GM21528 (cell line): Measurements from ENCODE around the gene MYLK2.

Experiments
- ATAC-seq: cut with Tn5 transposase; IDR thresholded peaks from one replicate; pipeline ENCODE4 v1.9.1; 2021; ENCODE audit warnings: mild to moderate bottlenecking, moderate library complexity; ENCODE audit not compliant: unreplicated experiment, low FRiP score

Gene MYLK2

DNA sequence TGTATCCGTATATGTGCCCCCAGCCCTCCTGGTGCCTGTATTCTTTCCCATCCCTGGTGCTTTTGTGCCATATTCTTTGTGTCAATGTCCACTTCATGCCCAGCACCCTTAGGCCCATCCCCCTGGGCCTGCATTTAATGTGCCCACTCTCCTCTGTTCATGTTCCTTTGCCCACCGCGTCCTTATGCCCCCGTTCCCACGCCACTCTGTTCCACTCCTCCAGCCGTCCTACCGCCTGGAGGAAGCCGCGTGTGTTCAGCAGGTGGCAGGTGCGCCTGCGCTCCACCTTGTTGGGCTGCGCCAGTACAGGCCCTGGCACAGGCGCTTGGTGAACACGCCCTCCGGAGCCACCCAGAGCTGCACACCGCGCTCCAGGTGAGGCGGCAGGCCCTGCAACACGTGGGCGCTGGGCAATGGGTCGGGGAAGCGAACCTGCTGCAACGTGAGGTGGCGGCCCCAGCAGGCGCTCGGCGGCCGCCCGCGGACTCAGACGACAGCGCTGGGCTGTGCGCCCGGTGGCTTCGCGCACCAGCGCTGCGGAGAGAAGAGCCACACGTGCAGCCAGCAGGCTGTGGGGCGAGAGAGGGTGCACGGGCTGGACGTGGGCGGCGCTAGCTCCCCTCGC is 30.3 kb downstream of the MYLK2 start:
- no peak for ATAC-seq

DNA sequence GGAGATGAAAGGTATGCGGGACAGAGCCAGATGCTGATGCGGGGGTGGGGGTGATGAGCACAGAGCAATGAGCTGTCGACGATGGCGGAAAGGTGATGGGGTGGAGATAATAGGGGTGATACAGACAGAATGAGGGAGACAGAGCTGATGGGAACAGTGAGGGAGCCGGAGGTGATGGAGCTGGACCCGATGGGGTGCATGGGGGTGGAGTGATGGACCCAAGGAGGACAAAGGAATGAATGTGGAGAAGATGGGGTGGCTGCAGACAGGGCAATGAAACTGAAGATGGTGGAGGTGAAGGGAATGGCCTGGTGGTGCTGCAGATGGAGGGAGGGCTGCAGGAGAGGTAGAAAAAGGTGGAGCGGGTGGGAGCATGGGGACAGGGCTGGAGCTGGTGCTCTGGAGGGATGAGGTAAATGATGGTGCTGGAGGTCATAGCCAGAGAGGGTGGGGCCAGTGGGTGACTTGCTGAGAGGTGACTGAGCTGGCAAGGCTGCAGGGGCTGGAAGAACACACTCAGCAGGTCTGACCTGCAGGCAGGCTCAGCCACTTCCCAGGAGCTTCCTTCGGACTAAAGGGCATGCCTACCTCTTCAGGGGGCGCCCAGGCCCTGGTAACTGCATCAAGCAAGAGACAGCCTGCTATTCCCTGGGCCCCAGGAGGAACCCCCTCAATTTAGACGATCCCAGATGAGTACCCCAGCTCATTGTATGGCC is 32.2 kb downstream of the MYLK2 start:
- no peak for ATAC-seq

DNA sequence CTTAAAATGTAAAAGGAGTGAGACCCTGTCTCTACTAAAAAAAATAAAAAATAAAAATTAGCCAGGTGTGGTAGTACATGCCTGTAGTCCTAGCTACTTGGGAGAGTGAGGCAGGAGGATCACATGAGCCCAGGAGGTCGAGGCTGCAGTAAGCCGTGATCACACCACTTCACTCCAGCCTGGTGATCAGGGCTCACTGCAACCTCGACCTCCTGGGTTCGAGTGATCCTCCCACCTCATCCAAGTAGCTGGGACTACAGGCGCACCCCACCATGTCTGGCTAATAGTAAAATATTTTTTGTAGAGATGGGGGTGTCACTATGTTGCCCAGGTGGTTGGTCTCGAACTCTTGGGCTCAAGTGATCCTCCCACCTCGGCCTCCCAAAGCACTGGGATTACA is 34.3 kb downstream of the MYLK2 start:
- ATAC-seq, result no peak

DNA sequence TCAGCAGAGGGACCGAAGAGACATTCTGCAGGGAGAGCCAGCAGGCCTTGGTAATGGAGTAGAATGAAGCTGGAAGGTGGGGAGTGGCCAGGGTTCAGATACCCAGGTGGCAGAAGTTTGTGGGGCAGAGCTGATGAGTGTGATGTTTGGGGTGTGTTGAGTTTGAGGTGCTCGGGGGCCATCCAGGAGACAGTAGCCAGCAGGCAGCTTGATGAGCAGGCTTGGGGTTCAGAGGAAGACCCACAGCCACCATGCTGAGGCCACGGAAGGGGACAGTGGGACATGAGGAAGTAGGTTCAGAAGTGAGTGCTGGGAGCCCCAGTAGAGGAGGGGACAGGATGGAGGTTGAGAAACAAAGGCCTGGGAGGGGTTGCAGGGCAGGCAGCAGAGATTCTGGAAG is 37.4 kb downstream of the MYLK2 start:
- no peak for ATAC-seq

DNA sequence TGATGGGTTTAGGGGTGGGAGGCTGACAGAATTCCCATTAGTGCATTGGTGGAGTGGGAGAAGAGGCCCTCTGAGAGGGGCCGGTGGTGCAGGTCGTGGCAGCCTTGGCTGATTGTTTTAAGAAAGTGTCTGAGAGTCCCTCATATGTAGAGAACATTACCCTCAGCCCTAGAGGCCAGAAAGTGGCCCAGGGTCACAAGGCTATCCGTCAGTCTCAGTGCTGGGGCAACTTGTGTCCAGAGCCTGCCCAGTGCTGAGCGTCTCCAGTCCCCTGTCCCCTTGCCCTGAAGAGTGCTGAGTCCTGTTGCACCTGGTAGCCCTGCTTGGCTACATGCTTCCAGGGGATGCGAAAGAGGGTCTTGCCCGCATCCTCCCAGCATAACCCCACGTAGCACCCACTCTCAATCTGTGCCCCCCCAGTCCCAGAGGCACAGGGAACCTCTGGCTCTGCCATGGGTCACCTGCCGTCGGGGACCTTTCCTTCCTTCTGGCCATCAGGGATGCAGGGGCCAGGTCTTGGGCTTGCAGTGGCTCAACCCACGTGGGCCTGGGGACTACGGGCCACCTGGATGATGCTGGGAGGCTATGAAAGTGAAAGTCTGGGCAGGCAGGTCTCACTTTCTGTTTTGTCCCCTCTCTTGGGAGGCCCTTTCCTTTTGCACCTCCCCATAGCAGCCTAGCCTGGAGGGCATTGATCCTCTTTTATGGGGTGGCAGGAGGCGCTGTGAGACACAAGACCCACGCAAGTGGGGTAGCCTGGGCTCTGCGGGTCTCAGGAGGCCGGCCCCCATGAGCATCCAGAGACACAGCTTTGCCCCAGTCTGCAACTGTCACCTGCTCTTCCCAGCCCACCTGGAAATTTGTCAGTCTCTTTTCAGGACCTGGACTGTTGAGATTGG is 39.0 kb downstream of the MYLK2 start:
- ATAC-seq, result no peak

DNA sequence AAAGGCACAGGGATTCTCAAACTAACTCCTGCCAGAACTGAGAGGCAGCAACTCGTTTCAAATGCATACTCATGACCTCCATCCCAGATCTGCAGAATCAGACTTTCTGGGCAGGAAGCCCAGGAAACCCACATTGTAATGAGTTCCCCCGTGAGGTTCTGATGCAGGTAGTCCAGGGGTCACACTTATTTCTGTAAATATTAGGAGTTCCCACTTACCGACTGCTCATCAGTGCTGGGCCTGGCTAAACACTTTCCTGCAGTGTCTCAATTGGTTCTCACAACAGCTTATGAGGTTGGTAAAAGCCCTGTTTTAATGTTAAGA is 39.6 kb downstream of the MYLK2 start:
- no peak for ATAC-seq

DNA sequence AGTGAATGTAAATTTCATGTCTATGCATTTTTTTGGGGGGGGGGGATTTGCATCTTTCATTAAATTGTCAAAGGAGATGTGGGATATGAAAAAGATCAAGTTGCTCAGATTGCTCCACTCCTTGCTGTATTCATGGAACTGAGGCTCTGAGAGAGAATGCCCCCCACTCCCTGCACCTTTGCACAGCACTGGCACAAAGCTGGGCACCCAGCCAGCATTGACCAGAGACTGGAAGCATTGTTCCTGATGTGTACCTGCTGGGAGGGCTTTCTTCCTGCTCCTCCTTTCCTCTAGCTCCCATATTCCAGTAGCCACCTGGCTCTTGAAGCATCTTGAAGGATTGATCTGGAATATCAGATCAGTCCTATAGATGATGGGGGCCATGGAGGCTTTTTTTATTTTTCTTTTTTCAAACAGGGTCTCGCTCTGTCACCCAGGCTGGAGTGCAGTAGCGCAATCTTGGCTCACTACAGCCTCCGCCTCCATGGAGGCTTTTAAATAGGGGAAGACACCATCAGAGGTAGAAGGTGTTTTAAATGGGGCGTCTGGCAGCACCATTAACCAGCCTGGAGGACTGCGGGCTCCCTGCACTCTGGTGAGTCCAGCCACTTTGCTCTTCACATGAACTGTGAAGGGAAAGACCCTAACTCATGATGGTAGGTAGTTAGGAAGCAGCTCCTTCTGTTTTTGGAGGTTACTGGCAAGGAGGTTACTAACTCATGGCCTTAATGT is 40.3 kb downstream of the MYLK2 start:
- ATAC-seq, result no peak

DNA sequence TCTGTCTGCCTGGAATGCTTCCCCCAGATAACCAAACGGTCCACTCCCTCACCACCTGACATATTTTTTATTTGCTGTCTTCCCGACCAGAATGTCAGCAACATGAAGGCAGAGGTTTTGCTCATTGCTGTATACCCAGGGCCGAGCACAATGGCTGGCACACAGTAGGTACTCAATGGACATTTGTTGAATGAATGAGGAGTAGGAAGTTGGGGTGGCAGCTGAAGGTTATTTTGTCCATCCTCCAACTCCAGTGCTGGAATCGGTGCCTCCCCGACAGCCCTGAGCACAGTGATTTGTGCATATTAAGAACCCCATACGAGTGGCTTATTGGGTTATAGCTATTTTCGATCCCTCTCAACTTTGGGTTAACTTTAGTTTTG is 40.8 kb downstream of the MYLK2 start:
- ATAC-seq, result no peak

DNA sequence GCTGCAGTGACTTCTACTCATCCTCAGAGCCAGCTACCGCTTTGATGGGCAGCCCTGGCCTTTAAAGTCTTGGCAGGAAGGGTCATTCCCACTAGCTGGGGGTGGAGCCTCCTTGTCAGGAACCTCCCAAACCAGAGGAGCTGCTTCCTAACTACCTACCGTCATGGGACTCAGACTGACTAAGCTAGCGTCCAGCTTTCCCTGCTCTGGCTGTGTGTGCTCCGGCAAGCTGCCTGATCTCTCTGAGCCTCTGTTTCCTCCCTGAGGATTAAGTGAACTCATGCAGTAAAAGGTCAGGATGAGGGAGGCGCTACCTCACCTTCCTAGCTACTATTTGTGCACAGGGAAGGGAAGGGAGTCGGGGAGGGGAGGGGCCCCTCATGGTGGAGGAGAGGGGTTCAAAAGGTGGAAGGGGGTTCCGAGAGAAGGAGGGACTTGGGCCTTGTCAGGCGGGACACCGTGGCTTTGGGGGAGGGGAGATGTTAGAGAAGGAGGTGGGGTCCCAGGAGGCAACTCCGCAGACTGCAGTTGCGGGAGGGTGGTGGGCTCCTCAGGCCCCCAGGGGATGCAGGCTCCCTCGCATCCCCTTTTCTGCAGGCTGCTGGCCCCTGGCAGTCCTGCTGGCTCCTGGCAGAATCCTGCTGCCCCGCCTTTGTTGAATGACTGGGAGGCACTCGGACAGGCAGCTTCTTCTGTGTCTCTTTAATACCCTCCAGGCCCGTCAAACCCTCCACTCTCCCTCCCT is 41.4 kb downstream of the MYLK2 start:
- no peak for ATAC-seq

DNA sequence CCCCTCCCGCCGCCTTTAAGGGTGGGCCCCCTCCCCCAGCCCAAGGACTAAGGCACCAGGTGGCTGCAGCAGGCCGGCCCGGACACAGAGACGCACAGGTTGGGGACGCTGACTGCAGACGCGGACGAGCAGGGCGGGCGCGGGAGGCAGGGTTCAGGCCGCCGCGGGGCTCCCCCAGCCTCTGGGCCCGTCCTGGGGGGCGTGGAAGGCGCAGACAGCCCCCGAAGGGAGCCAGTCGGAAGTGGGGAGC is 41.9 kb downstream of the MYLK2 start:
- ATAC-seq, result no peak

DNA sequence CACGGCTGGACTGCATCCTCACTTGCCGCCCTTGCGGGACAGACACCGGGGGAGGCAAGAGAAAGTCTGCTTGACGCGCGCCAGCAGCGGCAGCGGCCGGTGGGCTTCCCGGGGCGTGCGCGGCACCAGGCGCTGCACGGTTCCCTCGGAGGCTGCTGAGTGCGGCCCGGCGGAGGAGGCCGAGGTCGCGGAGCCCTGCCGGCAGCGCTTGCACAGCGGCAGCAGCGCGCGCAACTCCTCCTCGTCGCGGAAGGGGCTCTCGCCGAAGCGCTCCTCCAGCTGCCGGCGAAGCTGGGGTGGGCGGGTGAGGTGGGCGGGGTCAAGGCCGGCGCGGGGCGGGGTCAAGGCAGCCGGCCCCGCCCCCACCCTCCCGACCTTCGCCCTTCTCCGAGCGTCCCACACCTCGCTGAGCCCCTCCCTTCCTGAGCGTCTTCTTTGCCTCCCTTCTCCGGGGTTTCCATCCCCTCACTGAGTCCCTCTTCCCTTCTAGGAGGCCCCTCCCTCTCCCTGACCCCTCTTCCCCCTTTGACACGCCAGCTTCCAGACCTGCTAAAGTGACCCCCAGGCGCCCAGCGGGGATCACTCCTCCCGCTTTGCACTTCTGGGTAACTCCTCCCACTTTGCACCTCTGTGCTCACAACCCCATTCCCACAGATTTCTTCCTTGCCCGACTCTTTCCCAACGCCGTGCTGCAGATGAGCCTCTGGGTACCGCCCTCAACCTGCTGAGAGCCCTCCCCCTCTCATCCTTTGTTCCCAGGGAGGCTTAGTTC is 42.4 kb downstream of the MYLK2 start:
- no peak for ATAC-seq

DNA sequence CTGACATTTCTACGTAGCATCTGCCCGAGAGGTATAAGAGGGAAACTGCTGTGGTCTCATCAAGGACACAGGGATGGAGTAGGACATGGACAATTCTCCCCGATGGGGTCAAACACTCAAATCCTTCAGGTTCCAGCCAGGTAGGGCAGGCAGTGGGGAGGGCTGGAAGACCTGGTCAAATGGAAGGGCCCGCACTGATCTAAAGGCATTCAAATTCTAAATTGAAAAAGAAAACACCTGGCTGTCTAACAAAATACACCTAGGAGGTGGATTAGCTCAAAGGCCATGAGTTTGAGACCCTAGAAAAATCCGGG is 43.0 kb downstream of the MYLK2 start:
- ATAC-seq, result no peak

DNA sequence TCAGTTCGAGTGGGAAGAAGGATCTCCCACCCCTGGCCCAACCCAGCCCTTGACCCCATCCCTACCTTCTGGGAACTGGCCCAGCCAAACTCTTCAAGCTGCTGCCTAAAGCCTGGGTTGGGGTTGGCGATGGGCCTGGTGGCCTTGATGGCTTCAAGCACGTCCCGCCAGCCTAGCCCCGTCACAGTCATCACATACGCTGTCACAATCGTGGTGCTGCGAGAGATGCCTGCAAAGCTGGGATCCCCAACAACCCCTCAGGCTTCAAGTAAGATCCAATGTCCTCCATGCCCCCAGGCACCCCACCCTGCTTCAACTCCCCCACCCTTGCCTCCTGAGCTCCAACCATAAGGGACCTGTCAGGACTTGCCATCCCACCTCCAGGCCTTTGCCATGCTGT is 43.4 kb downstream of the MYLK2 start:
- ATAC-seq, result no peak

DNA sequence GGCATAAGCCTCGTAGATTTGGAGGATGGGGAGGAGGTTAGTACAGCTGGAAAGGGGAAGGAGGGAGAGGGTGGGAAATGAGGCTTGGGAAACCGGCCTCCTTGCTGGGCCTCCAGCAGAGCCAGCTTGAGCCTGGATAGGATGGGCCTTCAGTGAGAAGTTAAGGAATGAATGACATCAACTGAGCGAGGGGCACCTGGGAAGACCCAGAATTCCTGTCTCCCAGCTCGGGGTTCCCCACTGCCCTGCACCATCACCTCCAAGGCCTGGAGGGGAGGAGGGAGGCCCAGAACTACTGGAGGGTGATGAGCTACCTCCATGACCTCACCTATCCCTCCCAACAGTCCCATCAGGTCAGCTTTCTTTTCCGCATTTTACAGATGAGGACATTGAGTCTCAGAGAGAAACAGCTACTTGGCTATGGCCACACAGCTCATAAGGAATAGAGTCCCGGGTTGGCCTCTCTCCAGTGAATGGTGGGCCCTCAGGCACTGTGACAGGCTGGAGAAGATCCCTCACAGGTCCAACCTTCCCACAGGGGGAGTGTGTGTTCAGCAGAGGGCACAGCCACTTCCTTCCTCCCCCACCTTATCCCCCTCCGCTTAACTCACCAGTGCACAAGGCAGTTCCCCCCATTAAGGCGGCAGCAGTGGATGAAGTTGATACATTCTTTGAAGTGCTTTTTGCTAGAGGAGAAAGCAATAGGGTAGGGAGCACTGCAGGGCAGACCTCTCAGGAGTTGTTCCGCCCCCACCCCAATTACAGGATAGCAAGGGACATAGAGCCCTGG is 44.3 kb downstream of the MYLK2 start:
- no peak for ATAC-seq

DNA sequence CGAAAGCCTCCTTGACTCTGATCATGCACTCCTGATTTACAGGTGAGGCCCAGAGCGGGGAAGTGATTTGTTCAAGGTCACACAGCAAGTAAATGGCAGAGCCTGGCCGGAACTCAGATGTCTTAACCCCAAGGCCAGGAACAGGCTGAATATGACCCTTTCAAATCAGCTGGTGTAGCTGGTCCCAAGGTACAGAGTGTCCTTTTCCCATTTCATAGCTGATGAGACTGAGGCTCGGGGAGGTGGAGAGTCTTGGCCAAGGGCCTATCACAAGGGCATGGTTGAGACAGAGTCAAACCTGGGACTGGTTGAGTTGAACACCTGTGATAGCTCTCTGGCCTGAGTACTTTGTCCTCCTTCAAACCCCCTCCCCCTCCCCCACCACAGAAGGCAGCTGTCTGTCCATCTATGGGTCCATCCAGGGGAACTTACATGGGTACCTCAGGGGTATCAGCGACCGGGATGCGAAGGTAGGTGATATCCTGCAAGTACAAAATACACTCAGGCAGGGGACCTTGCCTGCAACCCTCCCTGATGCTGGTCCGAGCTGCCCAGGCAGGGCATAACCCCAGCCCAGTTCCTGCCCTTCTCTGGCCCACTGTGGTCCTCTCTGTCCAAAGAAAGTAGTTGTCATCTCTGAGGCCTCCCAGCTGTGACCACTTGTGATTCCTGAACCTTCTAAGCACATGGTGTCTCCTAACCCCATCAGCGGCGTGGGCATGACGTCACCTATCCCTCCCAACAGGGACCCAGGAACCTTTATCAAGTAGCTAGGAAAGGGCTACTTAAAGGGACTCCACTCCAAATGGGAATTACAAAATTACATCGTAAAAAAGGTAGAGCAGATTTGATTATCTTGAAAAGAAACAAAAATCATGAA is 45.6 kb downstream of the MYLK2 start:
- ATAC-seq, result no peak

DNA sequence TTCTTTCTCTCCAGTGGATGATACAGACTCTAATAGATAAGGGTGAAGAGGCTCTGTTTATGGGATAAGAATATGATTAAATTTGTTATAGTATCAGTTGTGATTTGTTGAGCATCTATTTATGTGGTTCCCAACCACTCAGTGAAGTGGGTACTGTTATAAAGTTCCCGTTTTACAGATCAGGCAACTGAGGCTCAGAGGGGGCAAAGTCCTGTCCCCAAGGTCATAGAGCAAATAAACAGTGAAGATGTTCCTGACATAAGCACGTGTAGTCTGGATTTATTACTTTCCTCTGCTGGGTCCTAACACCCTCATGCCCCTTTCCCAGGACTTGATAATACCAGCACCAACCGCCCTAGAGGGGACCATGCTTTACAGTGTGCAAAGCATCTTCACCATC is 47.1 kb downstream of the MYLK2 start:
- ATAC-seq, result no peak

DNA sequence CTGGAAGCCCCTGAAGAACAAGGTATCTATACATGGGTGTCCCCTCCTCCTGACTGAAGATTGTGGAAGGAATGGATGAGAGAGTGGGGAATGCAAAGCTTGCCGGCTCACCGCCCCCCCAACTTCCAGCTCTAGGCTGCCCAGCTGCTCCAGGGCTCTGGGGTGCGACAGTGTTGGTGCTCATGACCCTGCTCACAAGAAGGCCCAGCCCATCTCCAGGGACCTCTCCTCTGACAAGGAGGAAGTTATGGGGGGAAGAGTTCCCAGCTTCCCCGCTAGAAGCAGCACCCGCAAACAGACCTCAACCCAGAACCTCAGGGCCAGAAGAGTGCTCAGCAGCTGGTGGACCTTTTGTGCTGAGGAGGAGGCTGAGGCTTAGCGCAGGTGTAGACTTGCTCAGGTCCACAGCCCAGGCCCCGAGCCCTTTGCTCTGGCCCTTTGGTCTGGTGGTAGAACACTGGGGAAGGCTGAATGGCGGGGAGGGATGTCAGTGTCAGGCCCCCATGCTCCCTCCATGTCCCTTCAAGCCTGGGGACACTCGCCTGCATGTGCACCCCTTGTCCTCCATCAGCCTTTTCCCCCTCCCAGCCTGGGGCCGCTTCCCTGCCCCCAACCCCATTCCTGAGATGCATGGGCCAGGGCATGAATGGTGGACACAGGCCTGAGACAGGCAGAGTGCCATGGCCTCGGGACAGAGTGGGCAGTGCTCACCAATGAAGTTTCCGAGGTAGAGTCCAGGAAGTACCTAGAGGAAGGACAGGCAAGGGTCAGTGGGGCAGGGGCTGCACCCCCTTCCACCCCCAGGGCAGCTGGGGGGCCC is 49.9 kb downstream of the MYLK2 start:
- ATAC-seq, result no peak

DNA sequence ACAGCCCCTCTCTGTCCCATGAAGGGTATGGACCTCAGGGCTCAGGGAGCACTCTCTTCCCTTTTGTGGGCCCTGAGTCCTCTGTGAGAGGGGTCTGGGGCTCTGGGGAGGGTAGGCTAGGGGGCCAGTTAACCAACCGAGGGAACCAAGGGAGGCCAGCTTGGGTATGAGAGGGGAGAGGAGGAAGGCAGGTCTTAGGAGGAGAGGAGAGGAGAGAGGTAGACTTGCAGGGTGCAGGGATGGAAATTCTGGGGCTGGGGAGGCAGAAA is 50.5 kb downstream of the MYLK2 start:
- no peak for ATAC-seq
